Stimulated activated CD8-positive, alpha-beta memory T cell treated with anti-CD3 and anti-CD28 coated beads, Interleukin-15, amount 100 ng/mL, for 1 hour (primary cell): ENCODE results near the gene SLX4.
"Not testable (repeated sequence)": the region's sequence is repeated elsewhere in the genome, so short reads cannot be mapped to it uniquely, and the experiment has no call there.

ENCODE experiments used
- DNase-seq: peaks from one replicate; pipeline ENCODE4 v3.0.0-alpha.2; 2020; ENCODE audit warnings: low read depth

Gene SLX4

DNA sequence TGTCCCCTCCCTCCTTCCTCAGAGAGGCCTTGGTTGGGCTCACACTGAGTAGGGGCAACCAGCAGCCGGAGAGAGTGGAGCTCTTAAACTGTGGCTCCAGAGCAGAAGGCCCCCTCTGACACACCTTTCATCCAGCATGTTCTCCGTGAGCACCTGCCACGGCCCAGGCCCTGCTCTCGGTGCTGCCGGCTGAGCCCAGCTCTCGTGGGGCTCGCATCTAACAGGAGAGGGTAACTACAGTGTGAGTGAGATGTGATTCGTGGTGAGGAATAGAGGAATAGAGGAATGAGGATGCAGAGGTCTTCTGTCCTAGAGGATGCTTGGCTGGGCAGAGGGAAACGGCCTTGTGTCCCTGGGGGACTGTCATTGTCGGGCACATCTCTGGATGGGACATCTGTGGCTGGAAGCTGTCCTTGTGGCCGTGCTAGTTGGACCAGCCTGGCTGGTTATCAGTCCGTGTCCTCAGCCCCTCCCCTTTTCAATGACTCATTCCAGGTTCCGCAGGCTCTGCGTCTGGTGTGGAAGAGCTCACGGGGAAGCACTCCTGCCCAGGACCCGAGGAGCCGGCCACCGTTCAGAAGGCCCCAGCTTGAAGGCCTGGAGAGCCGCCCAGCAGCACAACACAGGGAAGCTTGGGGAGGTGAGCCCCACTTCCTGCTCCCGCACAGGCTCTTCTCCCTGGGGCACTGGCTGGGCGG, 31.1 kb upstream of the SLX4 start:
- DNase-seq: no peak

DNA sequence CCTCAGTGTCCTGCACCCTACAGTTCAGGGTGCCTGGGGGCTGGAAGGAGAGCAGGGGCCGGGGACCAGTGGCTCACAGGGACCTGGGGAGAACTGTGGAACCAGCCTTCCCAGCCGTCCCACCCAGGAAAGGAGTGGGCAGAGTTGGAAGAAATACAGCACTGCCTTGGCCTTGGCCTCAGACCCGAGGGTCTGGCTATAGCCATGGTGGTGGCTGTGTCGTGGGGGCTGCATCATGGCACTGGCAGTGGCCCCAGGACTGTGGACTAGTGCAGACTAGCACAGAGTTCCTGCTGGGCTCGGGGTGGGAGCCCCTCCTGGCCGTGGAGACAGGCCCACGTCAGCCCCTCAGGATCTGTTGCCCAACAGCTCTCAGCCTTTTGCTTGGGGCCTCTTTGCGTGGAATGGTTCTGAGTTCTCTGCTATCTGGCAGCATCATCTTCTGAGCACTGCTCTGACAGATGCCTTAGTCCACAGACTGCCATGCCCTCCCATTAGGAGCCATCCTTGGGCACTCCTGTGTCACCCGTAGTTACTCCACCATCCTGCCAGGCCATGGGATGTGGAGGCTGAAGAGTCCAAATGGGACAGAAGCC, 30.5 kb upstream of the SLX4 start:
- DNase-seq: no peak

DNA sequence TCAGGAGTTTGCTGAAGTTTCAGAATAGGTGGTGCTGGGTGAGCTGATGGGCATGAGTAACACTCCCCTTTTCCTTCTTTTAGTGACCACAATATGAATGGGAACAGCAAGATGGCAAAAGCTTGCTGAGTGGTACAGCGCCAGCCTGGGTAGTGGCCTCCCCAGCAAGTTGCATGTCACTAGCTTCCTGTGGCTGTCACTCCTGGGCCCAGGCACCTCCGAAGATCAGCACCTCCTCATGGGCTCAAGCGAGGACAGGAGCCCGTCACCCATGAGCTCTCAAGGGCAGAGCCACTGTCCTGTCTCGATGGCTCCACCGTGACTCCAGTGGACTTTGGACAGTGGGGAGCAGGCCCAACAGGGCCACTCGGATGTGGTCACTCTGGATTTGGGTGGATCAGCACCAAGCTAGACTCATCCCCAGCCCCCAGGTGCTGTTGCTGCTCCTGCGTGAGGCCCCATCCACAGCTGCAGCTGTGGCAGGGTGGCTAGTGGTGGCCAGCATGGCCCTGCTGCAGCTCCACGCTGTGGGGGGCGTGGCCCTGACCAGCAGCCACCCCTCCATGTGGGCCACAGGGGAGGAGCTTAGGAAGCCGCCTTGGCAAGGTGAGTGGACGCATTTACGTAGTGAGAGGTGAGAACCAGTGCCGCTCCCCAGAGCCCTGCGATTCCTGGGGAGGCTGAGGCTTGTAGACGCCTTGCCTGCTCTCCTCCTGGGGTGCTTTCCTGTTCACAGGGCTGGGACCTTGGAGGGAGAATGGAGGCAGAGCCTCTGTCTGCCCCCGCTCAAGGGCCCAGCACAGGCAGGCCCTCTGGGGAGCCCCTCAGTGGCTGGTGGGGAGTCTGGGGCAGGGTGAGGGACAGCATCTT, 29.5 kb upstream of the SLX4 start:
- DNase-seq: no peak

DNA sequence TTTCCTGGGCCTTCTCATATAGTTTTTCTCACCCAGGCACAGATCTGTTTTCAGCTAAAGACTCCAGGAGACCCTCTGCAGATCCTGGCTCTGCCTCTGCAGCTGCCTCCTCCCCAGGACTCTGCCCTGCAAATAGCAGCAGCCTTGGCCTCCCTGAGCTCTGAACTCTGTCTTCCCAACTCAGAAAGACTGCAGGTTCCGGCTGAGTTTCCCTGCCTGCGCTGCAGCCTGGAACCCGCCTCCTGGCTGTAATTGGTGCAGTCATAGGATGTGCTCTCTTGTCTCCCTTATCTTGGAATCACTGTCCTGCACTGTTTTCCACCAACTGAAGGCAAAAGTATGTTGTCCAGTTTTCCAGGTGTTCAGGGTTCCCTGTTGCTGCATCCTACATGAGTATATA, 28.8 kb upstream of the SLX4 start:
- DNase-seq: no peak

DNA sequence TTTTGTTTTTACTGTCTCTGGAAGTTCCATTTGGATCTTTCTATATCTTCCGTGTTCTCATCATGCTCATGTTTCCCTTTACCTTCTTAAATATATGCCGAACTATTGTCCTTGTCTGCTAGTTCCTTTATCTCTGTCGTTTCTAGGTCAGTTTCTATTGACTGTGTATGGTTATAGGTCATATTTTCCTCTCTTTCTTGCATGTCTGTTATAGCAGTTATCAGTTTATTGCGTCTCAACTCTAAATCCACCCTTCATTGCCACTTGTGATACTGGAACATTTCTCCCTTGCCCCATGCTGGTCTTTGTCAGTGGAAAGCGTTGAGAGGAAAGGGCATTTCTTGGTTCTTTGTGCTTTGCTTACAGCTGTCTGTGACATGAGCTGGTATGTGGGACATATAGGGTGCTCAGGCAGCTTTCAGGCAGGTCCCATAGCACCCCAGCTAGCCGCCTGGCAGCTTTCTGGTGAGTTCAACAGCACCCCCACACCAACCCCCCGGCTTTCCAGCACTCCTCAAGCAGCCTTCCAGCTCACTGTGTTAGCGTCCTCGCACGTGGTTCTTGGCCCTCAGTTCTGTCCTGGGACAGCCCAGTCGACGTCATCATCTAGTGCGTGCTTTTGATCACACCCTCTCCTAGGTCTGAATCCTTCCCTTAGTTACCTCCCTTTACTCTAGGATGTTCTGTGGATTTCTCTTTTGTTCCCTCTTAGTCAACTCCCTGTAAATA, 27.7 kb upstream of the SLX4 start:
- DNase-seq: no peak

DNA sequence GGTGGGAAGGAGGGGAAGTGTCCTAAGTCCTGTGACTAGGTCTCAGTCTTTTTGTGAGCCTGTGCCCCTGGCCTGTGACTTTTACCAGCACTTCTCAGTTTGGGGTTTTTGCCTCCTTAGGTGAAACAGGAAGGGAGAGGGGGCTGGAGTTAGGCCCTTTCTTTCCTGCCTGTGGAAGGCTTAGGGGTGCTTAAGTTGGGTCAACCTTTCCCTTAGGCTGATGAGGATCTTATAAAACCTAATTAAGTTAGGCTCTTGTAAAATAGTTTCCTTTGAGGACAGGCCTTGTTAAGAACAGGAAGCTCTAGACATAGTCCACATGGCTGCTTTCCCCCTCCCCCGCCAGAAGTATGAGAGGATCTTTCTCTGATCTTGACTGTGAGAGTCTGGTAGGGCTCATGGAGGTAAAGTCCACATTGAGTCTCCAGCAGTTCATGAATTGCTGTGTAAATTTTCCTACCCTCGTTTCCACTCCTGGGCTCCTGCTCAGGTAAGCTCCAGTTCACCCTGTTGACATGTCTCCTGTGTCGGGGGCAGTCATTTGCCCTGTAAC, 26.0 kb upstream of the SLX4 start:
- no peak for DNase-seq

DNA sequence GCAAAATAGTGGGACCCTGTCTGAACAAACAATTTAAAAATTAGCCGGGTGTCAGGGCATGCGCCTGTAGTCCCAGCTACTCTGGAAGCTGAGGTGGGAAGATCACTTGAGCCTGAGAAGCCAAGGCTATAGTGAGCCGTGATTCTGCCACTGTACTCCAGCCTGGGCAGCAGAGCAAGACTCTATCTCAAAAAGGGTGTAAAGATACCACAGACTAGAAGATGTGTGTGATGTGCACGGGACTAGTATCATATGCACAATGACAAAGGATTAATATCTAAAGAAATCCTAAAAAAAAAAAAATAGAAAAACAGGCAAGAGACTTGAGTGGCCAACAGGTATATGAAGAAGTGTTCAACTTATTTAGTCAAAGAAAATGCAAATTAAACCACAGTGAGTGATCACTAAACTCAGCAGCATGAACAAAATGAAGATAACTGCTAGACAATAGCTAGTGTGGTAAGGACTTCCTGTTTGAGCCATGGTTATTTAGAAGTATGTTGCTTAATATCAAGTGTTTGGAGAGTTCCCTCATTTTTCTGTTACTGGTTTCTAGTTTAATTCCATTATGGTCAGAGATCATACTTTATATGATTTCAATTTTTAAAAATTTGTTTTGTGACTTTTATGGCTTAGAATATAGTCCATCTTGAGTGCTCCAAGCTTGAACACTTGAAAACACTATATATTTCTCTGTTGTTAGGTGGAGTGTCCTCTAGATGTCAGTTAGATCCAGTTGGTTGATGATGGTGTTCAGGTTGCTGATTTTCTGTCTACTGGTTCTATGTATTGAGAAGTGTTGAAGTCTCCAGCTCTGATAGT, 14.7 kb upstream of the SLX4 start:
- no peak for DNase-seq

DNA sequence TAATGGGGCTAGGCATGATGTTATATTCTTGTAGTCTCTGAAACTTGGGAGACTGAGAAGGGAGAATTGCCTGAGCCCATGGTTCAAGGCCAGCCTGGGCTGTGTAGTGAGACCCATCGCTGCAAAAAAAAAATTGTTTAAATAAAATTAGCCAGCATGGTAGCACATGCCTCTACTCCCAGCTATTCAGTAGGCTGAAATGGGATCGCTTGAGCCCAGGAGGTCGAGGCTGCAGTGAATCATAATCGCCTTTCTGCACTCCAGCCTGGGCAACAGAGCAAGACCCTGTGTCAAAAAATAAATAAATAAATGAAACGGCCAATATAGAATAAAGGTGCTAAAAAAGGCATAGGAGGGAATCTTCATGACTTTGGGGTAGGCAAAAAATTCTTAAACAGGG, 13.9 kb upstream of the SLX4 start:
- DNase-seq: no peak

DNA sequence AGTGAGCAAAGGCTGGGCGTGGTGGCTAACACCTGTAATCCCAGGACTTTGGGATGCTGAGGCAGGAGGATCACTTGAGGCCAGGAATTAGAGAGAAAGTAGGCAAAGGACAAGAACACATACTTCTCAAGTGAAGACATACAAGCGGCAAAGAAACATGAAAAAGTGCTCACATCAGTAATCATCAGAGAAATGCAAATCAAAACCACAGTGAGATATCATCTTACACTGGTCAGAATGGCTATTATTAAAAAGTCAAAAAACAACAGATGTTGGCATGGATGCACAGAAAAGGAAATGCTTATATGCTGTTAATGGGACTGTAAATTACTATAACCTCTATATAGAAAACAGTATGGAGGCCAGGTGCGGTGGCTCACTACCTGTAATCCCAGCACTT, 12.2 kb upstream of the SLX4 start:
- no peak for DNase-seq

DNA sequence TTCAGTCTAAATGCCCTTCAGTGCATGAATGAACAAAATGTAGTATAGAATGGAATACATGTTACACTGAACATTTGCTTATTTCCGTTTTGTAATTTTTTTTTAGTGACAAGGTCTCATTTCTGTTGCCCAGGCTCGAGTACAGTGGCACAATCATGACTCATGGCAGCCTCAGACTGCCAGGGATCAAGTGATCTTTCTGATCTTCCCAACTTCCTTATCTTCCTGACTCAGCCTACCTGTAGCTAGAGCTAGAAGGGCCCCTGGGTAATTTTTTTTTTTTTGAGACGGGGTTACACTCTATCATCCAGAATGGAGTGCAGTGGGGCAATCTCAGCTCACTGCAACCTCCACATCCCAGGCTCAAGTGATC, 7.3 kb upstream of the SLX4 start:
- no peak for DNase-seq

DNA sequence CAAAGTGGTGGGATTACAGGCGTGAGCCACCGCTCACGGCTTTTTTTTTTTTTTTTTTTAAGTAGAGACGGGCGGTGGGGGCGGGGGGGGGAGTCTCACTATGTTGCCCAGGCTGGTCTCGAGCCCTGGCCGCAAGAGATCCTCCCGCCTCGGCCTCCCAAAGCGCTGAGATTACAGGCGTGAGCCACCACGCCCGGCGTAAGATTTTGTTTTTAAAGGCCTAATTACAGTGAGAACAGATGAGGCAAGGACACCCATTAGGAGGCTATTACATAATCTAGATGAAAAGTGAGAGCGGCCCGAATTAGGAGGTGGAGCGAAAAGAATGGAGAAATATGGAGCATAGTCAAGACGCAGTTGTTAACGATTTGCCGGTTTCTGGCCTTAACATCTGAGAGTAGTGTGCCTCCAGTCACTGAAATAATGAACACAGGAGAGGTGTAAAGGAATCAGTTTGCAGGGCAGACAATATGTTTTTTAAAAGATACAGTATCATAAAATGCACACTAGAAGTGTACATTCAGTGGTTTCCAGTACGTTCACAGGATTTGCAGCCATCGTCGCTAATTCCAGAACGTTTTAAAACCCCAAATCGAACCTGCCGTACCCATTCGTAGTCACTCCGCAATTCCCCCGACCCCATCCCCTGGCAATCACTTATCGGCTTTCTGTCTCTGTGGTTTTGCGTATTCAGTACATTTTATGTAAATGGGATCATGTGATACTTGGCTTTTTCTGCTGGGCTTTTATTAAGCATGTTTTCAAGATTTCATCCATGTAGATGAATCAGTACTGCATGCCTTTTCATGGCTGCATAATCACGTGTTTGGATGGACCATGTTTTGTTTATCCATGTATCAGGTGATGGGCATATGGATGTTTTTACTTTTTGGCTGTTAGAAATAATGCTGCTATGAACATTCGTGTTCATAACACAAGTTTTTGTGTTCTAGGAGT, 1.4 kb upstream of the SLX4 start:
- no peak for DNase-seq

DNA sequence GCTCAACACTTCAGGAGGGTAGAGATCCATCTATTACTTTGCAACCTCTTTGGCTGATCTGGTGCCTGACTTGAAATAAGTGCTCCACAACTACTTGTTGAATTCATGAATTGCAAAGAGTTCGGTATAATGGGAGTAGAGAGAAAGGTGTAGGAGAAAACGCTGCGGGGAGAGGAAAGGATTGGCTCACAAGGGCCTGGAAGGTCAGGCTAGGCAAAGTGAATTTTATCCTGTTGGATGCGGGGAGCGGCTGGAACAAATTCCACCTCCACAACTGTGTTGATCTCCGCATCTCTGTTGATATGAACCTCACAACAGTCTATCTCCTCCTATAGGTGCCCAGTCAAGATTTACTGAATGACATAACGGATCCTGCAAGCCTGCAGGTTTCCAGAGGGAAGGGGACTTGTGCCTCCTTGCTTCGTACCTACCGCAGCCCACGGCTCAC, 684 bp downstream of the SLX4 start:
- DNase-seq: no peak

DNA sequence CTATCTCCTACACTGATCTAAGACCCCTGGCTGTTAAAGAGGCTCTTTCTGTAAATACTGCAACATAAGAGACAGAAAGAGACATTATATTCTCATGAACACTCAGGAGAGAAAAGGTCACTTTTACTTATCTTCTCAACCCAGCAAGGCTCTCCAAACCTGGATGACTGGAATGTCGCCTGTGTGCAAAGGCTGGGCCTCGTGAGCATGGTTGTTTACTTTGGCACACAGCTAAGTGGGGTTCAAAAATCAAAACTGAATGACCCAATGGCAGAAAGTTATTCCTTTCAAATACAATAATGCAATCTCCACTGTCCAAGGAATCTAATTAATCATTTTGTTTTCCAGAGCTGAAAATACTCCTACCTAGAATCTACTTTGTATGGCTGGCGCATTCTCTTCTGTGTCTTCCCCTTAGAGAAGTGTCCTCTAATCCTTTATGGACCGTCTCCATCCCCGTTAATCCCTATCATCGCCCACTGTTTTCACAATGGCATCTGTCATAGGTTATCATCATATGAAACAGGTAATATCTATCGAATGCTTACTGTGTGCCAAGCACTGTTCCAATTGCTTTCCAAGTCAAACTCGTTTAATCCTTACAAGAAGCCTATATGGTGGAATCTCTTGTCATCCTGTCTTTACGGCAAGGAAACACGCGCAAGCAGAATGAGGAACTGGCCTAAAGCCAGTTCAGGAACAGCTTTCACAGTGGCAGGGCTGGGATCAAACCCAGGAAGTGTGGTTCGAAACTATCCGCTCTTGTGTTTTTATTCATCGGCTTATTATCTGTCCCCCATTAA, 1.3 kb downstream of the SLX4 start:
- DNase-seq: no peak

DNA sequence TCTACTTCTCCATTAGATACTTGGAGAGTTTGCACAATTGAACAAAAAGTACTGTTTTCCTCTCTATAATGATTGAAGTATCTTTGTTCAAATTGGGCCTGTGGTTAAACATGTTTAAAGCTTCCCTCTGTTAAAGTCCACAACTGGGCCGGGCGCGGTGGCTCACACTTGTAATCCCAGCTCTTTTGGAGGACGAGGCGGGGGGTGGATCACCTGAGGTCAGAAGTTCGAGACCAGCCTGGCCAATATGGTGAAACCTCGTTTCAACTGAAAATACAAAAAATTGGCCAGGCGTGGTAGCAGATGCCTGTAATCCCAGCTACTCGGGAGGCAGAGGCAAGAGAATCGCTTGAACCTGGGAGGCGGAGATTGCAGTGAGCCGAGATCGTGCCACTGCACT, 2.4 kb downstream of the SLX4 start:
- not testable (repeated sequence) for DNase-seq

DNA sequence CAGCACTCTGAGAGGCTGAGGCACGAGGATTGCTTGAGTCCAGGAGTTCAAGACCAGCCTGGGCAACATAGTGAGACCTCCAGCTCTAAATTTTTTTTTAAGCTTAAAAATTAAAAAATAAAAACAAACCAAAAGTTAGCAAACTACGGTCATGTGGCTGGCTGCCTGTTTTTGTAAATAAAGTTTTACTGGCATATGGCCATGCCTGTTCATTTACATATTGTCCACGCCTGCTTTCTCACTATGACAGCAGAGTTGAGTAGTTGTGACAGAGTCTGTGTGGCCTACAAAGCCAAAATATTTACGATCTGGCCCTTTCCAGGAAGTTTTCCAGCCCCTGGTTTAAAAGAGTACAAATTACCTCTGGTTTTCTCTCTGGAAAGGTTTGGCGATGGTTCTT, 3.3 kb downstream of the SLX4 start:
- DNase-seq: no peak

DNA sequence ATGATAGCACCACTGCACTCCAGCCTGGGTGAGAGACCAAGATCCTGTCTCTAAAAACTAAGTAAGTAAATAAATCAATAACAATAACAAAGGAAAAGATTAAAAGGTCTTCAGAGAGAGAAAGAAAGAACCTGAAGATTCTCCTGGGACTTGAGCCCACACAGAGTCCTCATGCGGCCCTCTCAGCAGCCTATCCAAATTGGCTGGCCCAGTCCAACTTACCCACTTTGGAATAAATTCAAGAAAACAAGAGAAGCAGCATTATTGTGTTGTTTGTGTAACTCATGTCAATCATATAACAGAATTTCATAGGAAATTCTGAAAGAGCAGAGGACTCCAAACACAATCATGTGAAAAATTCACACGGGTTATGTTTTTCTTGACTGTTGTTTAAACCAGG, 3.8 kb downstream of the SLX4 start:
- DNase-seq: no peak

DNA sequence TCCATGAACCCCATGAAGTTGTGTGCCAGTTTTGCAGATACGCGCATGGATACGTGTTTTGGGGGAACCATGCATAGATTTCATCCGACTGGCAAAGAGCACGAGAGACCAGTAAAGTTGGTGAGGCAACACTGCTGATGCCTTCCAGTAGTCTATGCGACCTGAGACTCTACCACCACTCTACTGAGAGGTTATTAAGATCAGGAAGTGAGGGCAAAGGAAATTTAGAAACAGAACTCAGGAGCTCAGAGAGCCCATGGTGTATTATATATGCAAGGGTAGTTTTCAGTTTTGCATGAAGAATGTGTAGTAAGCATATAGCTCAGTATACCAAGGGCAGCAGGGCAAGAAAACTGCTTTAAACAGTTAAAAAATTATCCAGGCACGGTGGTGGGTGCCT, 4.2 kb downstream of the SLX4 start:
- no peak for DNase-seq

DNA sequence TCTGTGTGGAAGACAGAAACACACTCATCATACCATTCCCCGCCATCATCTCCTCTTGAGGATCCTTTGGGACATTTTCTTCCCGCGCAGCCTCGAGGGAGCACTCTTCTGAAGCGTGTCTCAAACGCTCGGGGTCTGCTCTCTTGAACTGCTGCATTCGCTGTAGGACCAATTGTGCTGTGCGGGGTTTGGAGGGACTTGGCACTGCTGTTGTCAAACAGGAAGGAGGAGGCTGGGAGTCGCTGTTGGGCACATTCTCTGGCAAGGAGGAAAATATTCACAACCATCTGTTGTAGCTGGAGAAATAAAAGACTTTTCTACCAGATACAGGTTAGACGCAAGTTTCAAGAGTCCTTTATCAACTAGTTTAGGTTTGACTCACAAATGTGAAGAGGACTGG, 5.0 kb downstream of the SLX4 start:
- no peak for DNase-seq

DNA sequence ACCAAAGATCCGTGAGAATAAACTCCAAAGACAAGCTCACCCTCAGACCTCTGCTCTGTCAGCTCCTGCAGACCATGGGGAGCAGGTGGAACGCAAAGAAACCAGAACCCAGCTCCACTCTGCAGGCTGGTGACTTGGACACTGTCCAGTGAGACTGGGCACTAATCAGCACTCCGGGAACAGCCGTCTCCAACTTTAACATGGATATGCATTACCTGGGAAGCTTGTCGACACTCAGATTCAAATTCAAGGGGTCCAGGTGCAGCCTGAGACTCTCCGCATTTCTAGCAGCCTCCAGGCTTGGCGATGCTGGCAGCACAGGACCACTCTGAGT, 9.1 kb downstream of the SLX4 start:
- DNase-seq: no peak
